Measurements from ENCODE around the gene ZNF638.

- TF ChIP-seq POLR2AphosphoS5 (IDR thresholded peaks at IDR 0.05; ENCODE audit: low read depth, low read length) = no peak
- TF ChIP-seq TAF1 (IDR thresholded peaks at IDR 0.05; ENCODE audit: borderline replicate concordance, insufficient read depth, low read length) = no peak
Observed at GRCh38 chr2:71455741-71456569, 124.4 kb downstream of the ZNF638 start.
